HAP-1 (cell line): Measurements from ENCODE around the gene CEP83.
A peak's percentile ranks its signal among the peaks of the same experiment; 100 is the strongest.

Source experiments
- DNase-seq, 2 experiments: peaks; one replicate each; pipeline ENCODE4 v3.0.0-alpha.2; 2016 to 2020; ENCODE audit warnings: low spot score in 2 of 2
- H3K27me3 ChIP-seq: fragments of 250-450 bp; sonication (Bioruptor Pico); 2 replicates; pipeline ENCODE4 v1.5.1; 2020; ENCODE audit warnings: low read depth, mild to moderate bottlenecking, moderate library complexity
- H3K36me3 ChIP-seq: fragments of 250-450 bp; sonication (Bioruptor Pico); replicated peaks from 2 replicates; pipeline ENCODE4 v1.5.1; 2020; ENCODE audit warnings: mild to moderate bottlenecking
- H3K4me1 ChIP-seq: fragments of 250-450 bp; sonication (Bioruptor Pico); 2 replicates; pipeline ENCODE4 v1.5.1; 2020; ENCODE audit warnings: mild to moderate bottlenecking
- H3K4me3 ChIP-seq: fragments of 250-450 bp; sonication (Bioruptor Pico); 2 replicates; pipeline ENCODE4 v1.5.1; 2020; ENCODE audit warnings: mild to moderate bottlenecking, moderate library complexity
- H3K9me3 ChIP-seq: fragments of 250-450 bp; sonication (Bioruptor Pico); 2 replicates; pipeline ENCODE4 v1.5.1; 2020; ENCODE audit warnings: mild to moderate bottlenecking, moderate library complexity
- in situ Hi-C: fragments of 300-500 bp; cut with MboI; formaldehyde crosslinking; loops from 3 replicates; pipeline ENCODE4 v1.14.3; 2020; ENCODE audit warnings: low sequenced_read_pairs, inconsistent platforms, mixed read lengths

Gene CEP83

DNA sequence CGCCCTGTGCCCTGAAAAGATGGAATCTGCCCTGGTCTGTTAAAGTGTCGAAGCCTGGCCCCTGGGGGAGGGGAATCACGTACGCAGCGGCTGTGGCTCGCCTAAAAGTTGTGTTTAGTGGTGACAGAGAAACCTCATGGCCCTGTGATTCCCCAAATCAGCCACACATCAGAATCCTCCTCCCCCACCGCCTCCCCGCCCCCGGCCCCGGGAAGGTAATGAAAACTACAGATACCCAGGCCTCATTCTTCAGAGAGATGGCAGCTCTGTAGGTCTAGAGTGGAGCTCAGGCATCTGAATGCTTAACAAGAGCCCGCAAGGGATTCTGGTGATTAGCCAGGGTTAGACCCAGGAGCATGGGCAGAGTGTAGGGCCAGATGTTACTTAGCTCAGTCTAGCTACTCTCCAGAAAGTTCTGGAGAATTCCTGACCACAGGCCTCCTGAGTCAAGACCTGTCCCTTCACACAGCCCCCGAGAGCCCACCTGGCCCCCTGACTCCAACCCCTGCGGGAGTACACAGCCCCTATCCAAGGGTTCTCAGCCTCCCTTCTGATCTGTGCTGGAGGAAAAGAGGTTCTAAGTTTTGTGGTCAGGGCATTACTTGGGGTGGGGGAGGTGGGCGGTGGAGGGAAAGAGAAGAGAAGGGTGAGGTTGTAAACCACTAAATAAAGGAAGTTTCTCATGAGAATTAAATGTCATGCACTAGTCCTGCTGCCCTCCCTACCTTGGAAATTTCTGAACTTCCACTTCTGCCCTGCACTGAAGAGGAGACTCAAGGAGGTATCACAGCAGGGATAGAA is 196.5 kb downstream of the CEP83 start:
- Histone ChIP-seq H3K4me1 (peaks cover 37% of the 10 kb centered on the region), H3K36me3 (0 out of 2 replicates have a peak, but pooled peaks cover 4% of the 10 kb centered on the region), H3K4me3 (no peak overlapping the region), H3K9me3 (no peaks in the 10 kb centered on the region), H3K27me3 (no peaks in the 10 kb centered on the region)
- in situ Hi-C loops = no loop called here
- no peak for DNase-seq

DNA sequence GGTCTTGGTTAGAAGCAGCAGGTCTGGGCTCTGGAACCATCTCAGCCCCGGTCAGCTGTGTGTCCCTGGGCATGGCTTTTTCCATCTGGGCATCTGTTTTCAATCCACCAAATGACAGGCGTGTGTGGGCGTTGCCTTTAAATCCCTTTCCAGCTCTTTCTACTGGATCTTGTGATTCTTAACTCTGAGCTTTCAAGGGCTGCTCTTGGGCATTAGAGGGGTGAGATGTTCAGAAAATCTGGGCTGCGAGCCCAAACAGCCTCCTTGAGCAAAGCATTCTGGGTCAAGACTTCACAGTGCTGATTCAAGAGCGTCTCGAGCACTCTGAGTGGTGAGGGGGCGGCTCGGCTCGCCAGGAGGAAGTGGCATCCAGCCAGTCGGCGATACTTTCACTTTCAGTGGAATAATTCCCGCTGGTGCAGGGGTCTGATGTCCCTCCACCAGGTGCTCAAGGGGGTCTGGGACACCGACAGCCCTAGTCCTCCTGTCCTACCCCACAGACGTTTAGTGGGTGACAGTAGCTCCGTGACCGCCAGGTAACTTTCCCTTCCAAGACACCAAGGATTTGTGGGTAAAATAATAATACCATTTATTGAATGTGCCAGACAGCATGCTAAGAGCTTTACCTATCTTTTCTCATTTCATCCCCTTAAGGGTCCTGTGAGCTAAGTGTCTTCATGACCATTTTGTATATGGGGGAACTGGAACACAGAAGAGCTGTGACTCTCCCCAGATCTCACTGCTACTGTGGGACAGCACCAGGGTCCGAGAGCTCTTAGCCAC is 197.2 kb downstream of the CEP83 start:
- peak in 1 of 2 experiments; percentile 37 for DNase-seq
- H3K36me3 ChIP-seq = 0 out of 2 replicates have a peak, but pooled peaks cover 4% of the 10 kb centered on the region
- in situ Hi-C loops = no loop called here
- H3K4me3 ChIP-seq = no peak overlapping the region
- H3K27me3 ChIP-seq = no peaks in the 10 kb centered on the region
- H3K9me3 ChIP-seq = no peaks in the 10 kb centered on the region
- H3K4me1 ChIP-seq = peaks cover 29% of the 10 kb centered on the region

DNA sequence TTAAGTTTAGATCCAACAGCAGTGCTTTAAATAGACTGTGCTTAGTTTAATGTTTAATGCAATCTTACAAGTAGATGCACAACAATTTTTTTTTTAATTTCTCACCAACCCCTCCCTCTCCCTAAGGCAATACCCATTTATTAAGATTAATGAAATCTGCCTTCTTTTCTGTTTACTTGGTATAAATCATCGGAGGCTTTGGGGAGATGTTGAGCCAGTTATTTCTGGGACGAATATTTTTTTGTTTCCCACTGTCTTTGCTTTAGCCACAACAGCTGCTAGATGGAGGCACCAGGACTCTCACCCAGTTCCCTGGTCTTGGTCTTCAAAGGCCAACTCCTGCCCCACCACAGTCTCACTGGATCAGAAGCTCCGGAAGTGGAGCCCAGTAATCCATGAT is 197.9 kb downstream of the CEP83 start:
- in situ Hi-C loops = no loop called here
- DNase-seq = no peak
- no peaks in the 10 kb centered on the region for H3K9me3 ChIP-seq
- no peaks in the 10 kb centered on the region for H3K27me3 ChIP-seq
- H3K36me3 ChIP-seq = 0 out of 2 replicates have a peak, but pooled peaks cover 4% of the 10 kb centered on the region
- no peak overlapping the region for H3K4me3 ChIP-seq
- H3K4me1 ChIP-seq = peaks cover 25% of the 10 kb centered on the region

DNA sequence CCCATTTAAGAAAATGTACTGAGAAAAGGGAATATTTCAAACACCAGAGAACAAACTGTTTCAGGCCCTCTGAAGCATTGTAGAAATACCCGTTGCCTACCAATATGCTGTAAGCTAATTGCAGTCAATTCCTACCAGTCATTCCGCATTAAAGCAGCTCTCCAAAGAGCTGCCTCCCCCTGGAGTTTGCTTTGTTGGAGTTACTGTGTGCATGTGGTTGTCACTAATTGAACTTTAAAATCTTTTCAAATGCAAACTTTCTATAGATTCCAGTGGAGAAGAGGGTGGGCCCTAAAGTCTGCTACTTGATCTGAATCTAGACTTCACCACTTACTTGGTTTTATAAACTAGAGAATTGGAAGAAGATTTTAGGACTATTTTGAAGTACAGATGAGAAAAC is 198.5 kb downstream of the CEP83 start:
- Histone ChIP-seq H3K4me3 (no peak overlapping the region), H3K36me3 (peaks cover 5% of the 10 kb centered on the region; the same call in 1 of the 2 replicates)
- in situ Hi-C loops = no loop called here

DNA sequence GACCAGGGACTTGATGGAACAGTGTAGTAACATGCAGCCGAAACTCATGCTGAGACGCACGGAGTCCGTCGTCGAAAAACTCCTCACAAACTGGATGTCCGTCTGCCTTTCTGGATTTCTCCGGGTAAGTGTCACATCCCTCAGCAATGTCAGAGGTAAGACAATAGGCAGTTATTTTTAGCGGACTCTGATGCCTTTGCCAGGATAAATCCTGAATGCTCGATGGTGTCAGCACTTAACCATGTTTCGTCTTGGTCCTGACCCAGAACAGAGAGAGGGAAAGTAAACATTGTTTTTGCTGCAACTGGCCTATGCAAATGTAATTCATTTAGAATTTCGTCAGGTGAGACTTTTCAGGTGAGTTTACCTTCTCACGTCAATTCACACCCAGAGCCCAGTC is 198.9 kb downstream of the CEP83 start:
- peaks cover 9% of the 10 kb centered on the region; the same call in 1 of the 2 replicates for H3K36me3 ChIP-seq
- no peak overlapping the region for H3K4me3 ChIP-seq
- H3K4me1 ChIP-seq = peaks cover 21% of the 10 kb centered on the region
- no peaks in the 10 kb centered on the region for H3K9me3 ChIP-seq
- H3K27me3 ChIP-seq = no peaks in the 10 kb centered on the region
- in situ Hi-C loops = no loop called here
- DNase-seq = no peak

More for the DNA sequence above, 198.5 kb downstream of the CEP83 start:
- H3K27me3 ChIP-seq = no peaks in the 10 kb centered on the region
- peak; percentile 79 to 99 for DNase-seq
- no peaks in the 10 kb centered on the region for H3K9me3 ChIP-seq
- peaks cover 21% of the 10 kb centered on the region for H3K4me1 ChIP-seq

DNA sequence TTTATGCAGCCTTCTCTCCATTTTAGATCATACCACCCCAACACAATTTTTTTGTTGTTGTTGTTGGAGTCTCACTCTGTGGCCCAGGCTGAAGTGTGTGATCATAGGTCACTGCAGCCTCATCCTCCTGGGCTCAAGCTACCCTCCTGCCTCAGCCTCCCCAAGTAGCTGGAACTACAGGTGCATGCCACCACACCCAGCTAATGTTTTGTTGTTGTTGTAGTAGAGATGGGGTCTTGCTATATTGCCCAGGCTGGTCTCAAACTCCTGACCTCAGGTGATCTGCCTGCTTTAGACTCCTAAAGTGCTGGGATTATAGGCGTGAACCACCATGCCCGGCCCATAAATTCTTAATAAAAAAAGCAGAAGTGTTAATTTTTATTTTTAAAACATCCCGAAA is 199.7 kb downstream of the CEP83 start:
- in situ Hi-C loops = no loop called here
- Histone ChIP-seq H3K27me3 (no peaks in the 10 kb centered on the region), H3K4me3 (no peak overlapping the region), H3K4me1 (peaks cover 23% of the 10 kb centered on the region), H3K36me3 (peaks cover 11% of the 10 kb centered on the region; the same call in 1 of the 2 replicates), H3K9me3 (no peaks in the 10 kb centered on the region)
- no peak for DNase-seq

DNA sequence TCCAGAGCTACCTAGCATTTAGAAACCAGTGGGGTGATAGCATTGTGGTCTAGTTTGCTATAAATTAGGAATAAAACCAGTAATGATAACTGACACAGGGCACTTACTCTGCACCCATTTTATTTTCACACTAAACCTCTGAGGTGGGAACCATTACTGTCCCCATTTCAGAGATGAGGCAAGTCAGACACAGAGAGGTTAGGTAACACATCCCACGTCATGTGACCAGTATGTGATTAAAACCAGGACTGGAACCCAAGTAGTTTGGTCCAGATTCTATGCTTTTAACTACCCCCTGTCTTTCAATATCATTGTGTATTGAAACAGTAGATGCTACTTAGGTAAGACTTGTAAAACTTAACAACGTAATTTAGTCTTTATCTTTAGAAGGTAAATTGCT is 201.1 kb downstream of the CEP83 start:
- Histone ChIP-seq H3K27me3 (no peaks in the 10 kb centered on the region), H3K4me3 (no peak overlapping the region), H3K9me3 (no peaks in the 10 kb centered on the region), H3K36me3 (peaks cover 11% of the 10 kb centered on the region; the same call in 1 of the 2 replicates), H3K4me1 (peaks cover 32% of the 10 kb centered on the region)
- DNase-seq = no peak
- in situ Hi-C loops = no loop called here
